Thymus (tissue), 14 donors: Measurements from ENCODE around the gene THAP10. TPM values are rescaled to one million over a fixed set of nuclear protein-coding genes. Genes with fewer than 3 reads are reported as not detected.
A peak's percentile ranks its signal among the peaks of the same experiment; 100 is the strongest.
"Not testable (repeated sequence)": the region's sequence is repeated elsewhere in the genome, so short reads cannot be mapped to it uniquely, and the experiment has no call there.

Experiments
- DNase-seq, 9 donors: peaks; one replicate each; pipeline ENCODE4 v3.0.0-alpha.2; 2013; ENCODE audit warnings: low spot score in 9 of 9, low read depth in 6 of 9, missing footprints in 1 of 9
- H3K27ac ChIP-seq, 2 donors: one replicate each; pipeline ENCODE4 v1.5.1; 2013; ENCODE audit warnings: control low read depth in 1 of 2, low read depth in 1 of 2, low read length in 1 of 2, mild to moderate bottlenecking in 1 of 2, moderate library complexity in 1 of 2
- H3K27me3 ChIP-seq, 2 donors: one replicate each; pipeline ENCODE4 v1.5.1; 2013; ENCODE audit warnings: low read length in 1 of 2; ENCODE audit not compliant: control insufficient read depth in 2 of 2, insufficient read depth in 1 of 2
- H3K36me3 ChIP-seq, 2 donors: one replicate each; pipeline ENCODE4 v1.5.1; 2013; ENCODE audit warnings: low read length in 1 of 2, mild to moderate bottlenecking in 1 of 2, moderate library complexity in 1 of 2; ENCODE audit not compliant: control insufficient read depth in 2 of 2, insufficient read depth in 2 of 2
- H3K4me1 ChIP-seq, 2 donors: one replicate each; pipeline ENCODE4 v1.5.1; 2013; ENCODE audit warnings: low read length in 2 of 2; ENCODE audit not compliant: control insufficient read depth in 2 of 2, insufficient read depth in 2 of 2
- H3K4me3 ChIP-seq, 2 donors: one replicate each; pipeline ENCODE4 v1.5.1; 2013; ENCODE audit warnings: low read length in 2 of 2, control low read depth in 1 of 2, mild to moderate bottlenecking in 1 of 2
- H3K9me3 ChIP-seq, 2 donors: one replicate each; pipeline ENCODE4 v1.5.1; 2013; ENCODE audit warnings: low read length in 1 of 2, mild to moderate bottlenecking in 1 of 2; ENCODE audit not compliant: control insufficient read depth in 2 of 2, insufficient read depth in 1 of 2
- WGBS: extraction: QIAGEN DNeasy Blood & Tissue Kit; methylation state at CpG from one replicate; pipeline ENCODE4 v1.1.7; 2013; 5-methylcytosine and 5-hydroxymethylcytosine counted together
- long read RNA-seq, 10 donors: transcript quantifications; one replicate each; lab custom pipeline, GENCODE V29; 2026
- polyA plus RNA-seq: library from polyadenylated mRNA; stranded (reverse); fragments of 200-250 nt; gene quantifications from one replicate; pipeline ENCODE4 v1.2.3, GENCODE V29; 2013
- total RNA-seq: library from RNA; stranded (reverse); fragments of 120-200 nt; gene quantifications from one replicate; pipeline ENCODE4 v1.2.4, GENCODE V29; 2013
- donor health status: healthy.

The THAP10 gene
- total RNA-seq (0.52 TPM), polyA plus RNA-seq (1.6 TPM)
- long read RNA-seq, donor 1, result 0 reads
- long read RNA-seq, donor 2, result 0 reads
- long read RNA-seq, donor 3, result 0 reads
- long read RNA-seq, donor 4, result 0 reads
- long read RNA-seq, donor 5, result 0 reads
- long read RNA-seq, donor 6, partial matches to known transcripts, result 0 of 2 reads
- long read RNA-seq, donor 6, other reads (novel, unspliced or antisense), result 0 of 2 reads
- long read RNA-seq, donor 7, result 0 reads
- long read RNA-seq, donor 8, result 0 reads
- long read RNA-seq, donor 9, result 0 reads
- long read RNA-seq, donor 10, result 0 reads

DNA sequence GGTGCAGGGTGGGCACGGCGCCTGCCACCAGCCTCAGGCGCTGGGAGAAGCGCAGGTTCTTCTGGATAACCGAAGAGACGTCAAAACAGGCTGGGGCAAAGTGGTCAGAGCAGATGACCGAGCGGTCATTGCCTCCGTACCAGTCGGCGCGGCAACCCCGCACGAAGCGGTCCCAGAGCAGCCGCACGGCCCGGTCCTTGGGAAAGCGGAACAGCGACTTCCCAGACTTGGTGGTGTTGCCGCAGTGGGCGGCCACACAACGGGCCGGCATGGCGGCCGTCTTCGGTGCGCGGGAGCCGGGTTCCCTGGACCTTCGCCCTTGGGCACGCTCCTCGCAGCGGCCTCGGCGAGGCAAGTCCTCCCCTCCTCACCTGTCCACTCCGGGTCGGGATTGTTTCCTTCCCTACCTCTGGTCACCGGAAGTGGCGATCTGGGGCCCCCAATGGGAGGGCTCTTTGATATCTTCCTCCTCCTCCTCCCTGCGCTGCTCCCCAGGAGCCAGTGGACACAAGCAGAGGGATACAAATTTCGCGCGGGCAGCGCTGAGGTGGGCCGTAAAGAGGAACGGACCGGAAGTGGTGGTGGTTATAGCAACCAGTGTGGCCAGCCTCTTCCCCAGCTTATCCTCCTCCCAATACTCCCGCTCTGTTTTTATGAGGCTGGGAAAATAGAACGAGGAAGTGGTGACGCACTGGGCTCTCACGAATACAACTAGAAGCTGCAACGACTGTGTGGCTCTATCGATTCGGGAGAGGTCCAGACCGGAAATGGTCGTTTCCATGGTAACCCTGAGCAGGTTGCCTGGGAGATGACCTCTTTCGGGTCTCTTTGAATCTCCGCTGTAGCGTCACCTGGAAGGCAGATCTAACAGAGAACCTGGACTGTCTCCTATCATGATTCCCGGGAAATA lies at the start of gene THAP10, which contains the start of gene LRRC49:
TSS of gene THAP10 (minus strand) at position 432 of the 910 bp plus-strand sequence. CDS start at position 271, 161 bp downstream.
TSS of gene LRRC49 (plus strand) at position 825 of the 910 bp plus-strand sequence. CDS start at position 894, 69 bp downstream.
- H3K4me3 ChIP-seq, result peak within 1 kb of the TSS; percentile 45 to 53

DNA sequence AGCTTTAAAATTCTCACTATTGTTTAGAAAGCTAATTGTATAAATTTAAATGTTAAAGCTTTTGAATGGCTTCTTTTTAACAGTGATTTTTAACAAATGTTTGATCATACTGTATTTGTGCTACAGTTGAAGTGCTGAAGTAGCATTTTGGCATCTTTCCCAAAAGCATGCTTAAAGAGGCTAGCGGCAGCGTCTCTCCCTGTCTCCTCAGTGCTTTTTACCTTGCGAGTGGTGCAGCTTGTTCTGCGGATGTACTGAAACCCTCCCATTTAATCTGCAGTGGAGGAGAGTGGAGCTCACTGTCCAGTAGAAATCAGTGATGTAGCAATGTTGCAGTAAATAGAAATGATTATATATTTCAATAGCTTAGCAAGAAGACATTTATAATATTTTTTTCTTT lies 44.1 kb upstream of the THAP10 start:
- no peak for DNase-seq
- Histone ChIP-seq H3K36me3 (no peaks in the 10 kb centered on the region), H3K27me3 (no peaks in the 10 kb centered on the region), H3K4me3 (no peak overlapping the region), H3K9me3 (no peaks in the 10 kb centered on the region), H3K27ac (no peak overlapping the region), H3K4me1 (no peaks in the 10 kb centered on the region)
- WGBS, result 90% methylated on average over 4 of the region's 4 CpGs

More for the DNA sequence above, at the start of gene THAP10, which contains the start of gene LRRC49:
- DNase-seq, result peak; percentile 24 to 76 (median 29)
- Histone ChIP-seq H3K36me3 (no peaks in the 10 kb centered on the region), H3K27me3 (peaks cover 13 to 32% of the 10 kb centered on the region in 2 donors), H3K27ac (no peak within 1 kb of the TSS), H3K4me1 (peaks cover 7 to 10% of the 10 kb centered on the region in 2 donors), H3K9me3 (no peaks in the 10 kb centered on the region)
- 1% methylated on average over 61 of the region's 61 CpGs for WGBS

DNA sequence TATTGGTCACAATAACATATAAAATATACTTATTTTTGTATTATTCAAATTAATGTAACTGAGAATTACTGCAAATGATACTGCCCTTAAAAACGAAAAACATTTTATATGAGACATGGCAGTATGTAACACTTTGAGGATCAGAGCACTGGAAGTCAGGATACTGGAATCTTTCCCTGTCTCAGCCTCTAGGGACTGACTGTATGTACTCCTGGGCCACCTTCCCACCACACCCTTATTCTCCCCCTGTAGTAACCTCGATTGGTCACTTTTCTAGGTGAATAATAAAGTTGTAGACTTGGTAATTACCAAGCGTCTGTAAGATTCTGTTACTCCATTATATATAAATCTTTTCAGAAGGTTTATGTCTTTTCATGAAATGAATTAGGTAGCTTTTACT lies 43.4 kb upstream of the THAP10 start:
- no peaks in the 10 kb centered on the region for H3K9me3 ChIP-seq
- no peak for DNase-seq
- H3K4me3 ChIP-seq, result no peak overlapping the region
- WGBS, result 92% methylated on average over 3 of the region's 3 CpGs
- H3K36me3 ChIP-seq, result no peaks in the 10 kb centered on the region
- H3K27me3 ChIP-seq, result no peaks in the 10 kb centered on the region
- no peaks in the 10 kb centered on the region for H3K4me1 ChIP-seq
- no peak overlapping the region for H3K27ac ChIP-seq

DNA sequence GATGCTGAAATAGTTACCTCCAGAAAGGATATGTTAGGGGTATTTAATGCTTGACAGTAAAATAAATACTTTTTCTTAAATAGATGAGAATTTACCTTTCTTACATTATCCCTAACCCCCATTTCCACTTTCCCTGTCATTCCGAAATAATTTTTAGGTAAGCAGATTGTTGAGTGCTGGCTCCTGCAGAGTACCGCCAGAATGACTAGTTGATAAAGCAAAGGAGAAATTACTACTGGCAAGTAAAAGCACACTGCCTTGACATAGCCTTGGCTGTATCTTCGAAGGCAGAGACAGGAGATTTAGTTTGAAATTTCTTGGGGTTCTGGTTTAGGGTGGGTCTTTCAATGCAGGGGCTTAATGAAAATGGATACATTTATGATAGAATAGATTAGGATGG lies 41.2 kb upstream of the THAP10 start:
- Histone ChIP-seq H3K27me3 (no peaks in the 10 kb centered on the region), H3K27ac (no peak overlapping the region), H3K36me3 (no peaks in the 10 kb centered on the region), H3K4me1 (no peaks in the 10 kb centered on the region), H3K4me3 (no peak overlapping the region), H3K9me3 (no peaks in the 10 kb centered on the region)
- WGBS, result 80% methylated on average over 3 of the region's 3 CpGs
- no peak for DNase-seq

DNA sequence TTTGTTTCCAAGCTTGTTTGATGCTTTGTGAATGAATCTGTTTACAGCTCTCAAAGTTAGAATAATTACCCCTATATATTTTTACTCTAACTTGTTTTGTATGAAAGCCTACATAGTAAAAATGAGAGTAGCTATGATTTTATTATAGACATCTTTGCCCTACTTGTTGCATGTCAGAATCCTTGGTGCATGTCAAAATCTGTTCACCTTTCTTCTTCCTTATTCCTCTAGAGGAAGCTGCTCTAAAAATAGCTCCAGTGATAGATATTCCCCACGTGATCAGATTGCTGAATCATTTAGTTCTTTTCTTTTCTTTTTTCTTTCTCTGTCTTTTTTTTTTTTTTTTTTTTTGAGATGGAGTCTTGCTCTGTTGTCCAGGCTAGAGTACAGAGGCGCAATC lies 40.2 kb upstream of the THAP10 start:
- 52% methylated on average over 2 of the region's 2 CpGs for WGBS
- DNase-seq, result no peak
- Histone ChIP-seq H3K4me3 (no peak overlapping the region), H3K27ac (no peak overlapping the region), H3K27me3 (no peaks in the 10 kb centered on the region), H3K9me3 (no peaks in the 10 kb centered on the region), H3K4me1 (no peaks in the 10 kb centered on the region), H3K36me3 (no peaks in the 10 kb centered on the region)

DNA sequence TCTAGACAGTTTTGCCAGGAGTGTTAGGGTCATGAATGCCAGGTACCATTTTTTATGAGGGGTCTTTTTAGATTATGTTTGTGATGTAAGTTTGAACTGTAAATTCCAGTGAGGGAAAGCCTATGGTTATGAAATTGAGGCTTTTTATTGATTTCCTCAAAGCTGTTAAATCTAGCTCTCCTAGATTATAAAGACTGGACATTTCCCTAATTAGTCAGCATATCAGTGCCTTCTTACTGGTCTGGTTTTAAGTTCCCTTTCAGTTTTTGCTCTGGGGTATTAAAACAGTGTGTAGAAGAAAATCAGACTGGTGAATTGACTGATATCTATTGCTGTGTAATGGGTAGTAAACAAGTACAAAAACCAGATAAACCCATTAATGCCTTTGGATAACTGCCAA lies 39.6 kb upstream of the THAP10 start:
- no peaks in the 10 kb centered on the region for H3K9me3 ChIP-seq
- no peak overlapping the region for H3K4me3 ChIP-seq
- no peak overlapping the region for H3K27ac ChIP-seq
- no peaks in the 10 kb centered on the region for H3K36me3 ChIP-seq
- no peak for DNase-seq
- no peaks in the 10 kb centered on the region for H3K27me3 ChIP-seq
- no peaks in the 10 kb centered on the region for H3K4me1 ChIP-seq

DNA sequence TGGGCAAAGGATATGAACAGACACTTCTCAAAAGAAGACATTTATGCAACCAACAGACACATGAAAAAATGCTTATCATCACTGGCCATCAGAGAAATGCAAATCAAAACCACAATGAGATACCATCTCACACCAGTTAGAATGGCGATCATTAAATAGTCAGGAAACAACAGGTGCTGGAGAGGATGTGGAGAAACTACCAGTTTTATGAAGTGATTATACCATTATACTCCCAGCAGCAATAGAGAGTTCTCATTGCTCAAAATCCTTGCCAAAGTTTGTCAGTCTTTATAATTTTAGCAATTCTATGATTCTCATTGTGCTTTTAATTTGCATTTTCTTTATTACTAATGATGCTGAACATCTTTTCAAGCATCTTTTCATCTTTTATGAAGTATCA lies 34.7 kb upstream of the THAP10 start:
- not testable (repeated sequence) for H3K9me3 ChIP-seq, DNase-seq, H3K27ac ChIP-seq, H3K4me1 ChIP-seq, H3K36me3 ChIP-seq, H3K4me3 ChIP-seq, H3K27me3 ChIP-seq
- 6% methylated on average over 1 of the region's 1 CpG for WGBS

DNA sequence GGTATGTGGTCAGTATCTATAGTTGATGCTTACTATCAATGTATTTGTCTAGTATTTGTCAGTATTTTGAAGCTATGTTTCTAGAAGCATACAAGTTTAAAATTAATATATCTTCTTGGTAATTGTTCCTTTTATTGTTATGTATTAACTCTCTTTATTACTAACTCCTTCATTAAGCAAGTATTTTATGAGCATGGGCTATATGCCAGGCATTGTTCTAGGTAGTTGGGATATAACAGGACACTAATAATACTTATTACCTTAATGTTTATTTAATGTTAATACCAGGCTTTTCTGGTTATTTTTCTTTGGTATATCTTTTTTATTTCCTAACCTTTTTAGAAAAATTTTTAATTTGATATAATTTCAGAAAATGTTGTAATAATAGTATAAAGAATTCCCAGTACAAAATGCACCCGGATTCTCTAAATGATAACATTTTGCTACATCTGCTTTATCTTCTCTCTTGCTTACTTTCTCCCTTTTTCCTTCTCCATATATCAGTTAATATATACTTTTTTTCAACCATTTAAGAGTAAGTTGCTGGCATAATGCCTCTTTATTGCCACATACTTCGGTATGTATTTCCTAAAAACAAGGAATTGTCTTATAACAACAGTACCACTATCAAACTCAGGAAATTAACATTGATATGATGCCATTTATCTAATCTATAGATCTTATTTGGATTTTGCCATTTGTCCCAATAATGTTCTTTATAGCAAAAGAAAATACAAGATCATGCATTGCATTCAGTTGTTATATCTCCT lies 31.3 kb upstream of the THAP10 start:
- 96% methylated on average over 2 of the region's 2 CpGs for WGBS

More for the DNA sequence above, 31.3 kb upstream of the THAP10 start:
- no peak overlapping the region for H3K27ac ChIP-seq
- no peak for DNase-seq
- no peak overlapping the region for H3K4me3 ChIP-seq
- no peaks in the 10 kb centered on the region for H3K27me3 ChIP-seq
- H3K36me3 ChIP-seq, result no peaks in the 10 kb centered on the region
- H3K4me1 ChIP-seq, result no peaks in the 10 kb centered on the region
- H3K9me3 ChIP-seq, result no peaks in the 10 kb centered on the region
